ENCODE data around the gene PLXNA3. TPM values are rescaled to one million over a fixed set of nuclear protein-coding genes. Genes with fewer than 3 reads are reported as not detected.

PLXNA3 gene
- polyA plus RNA-seq, 1 of the 3 experiments (the other 2 are of a cell fraction) = 33.2 TPM

- TF ChIP-seq MXI1 (IDR thresholded peaks at IDR 0.05; ENCODE audit: low read depth, low read length) (no peak), GATA2 (CRISPR knock-in tag; IDR thresholded peaks at IDR 0.05) (no peak), RAD21 (IDR thresholded peaks at IDR 0.05; ENCODE audit: low read length) (no peak), EZH2phosphoT487 (IDR thresholded peaks at IDR 0.05; ENCODE audit: borderline replicate concordance, low read depth) (no peak), FOXJ3 (CRISPR knock-in tag; IDR thresholded peaks at IDR 0.05) (no peak)
- no peak overlapping the region for H3K27ac ChIP-seq (ENCODE audit: low read depth in 2 of 2, low read length in 1 of 2)
- H3K9me3 ChIP-seq = no peaks in the 10 kb centered on the region
- no peaks in the 10 kb centered on the region for H3K9me2 ChIP-seq
- peaks cover 30% of the 10 kb centered on the region for H3K79me2 ChIP-seq (ENCODE audit: insufficient read depth)
- CTCF ChIA-PET = interaction anchor here (1.9 kb wide), 1 partner anchor 13 kb away, joined by 4 read pairs; no protein-coding TSS in a partner anchor
- no peak overlapping the region for H3K9ac ChIP-seq
- no peak for DNase-seq
- H3K4me1 ChIP-seq (ENCODE audit: control insufficient read depth in 1 of 2, insufficient read depth in 2 of 2, low read depth in 1 of 2, low read length in 1 of 2) = peaks cover 0 to 12% of the 10 kb centered on the region in 2 experiments; a peak in 1 of 4 replicates
- no peaks in the 10 kb centered on the region for H3K27me3 ChIP-seq (ENCODE audit: insufficient read depth)
- POLR2A ChIA-PET = interaction anchor here (1.8 kb wide), 1 partner anchor 15 kb away, joined by 5 read pairs; the partner anchor contains the start of gene LAGE3
- no peak overlapping the region for H2AFZ ChIP-seq (ENCODE audit: low read depth)
- no peak overlapping the region for H3K4me2 ChIP-seq
- H4K20me1 ChIP-seq (ENCODE audit: insufficient read depth) = peaks cover 36% of the 10 kb centered on the region
- no peak overlapping the region for H3K4me3 ChIP-seq (ENCODE audit: low read depth in 2 of 2, low read length in 1 of 2)
- peaks cover 0 to 30% of the 10 kb centered on the region in 2 experiments for H3K36me3 ChIP-seq (replicated peaks in 1 of 2; ENCODE audit: control insufficient read depth in 1 of 2, insufficient read depth in 2 of 2, low read length in 1 of 2)
- WGBS (ENCODE audit: low lambda C conversion rate) = 60% methylated on average over 4 of the region's 36 CpGs
- no peaks in the 10 kb centered on the region for H3F3A ChIP-seq (replicated peaks; ENCODE audit: insufficient read depth)
Observed at GRCh38 chrX:154463611-154464220, 5.6 kb downstream of the PLXNA3 start.

DNA sequence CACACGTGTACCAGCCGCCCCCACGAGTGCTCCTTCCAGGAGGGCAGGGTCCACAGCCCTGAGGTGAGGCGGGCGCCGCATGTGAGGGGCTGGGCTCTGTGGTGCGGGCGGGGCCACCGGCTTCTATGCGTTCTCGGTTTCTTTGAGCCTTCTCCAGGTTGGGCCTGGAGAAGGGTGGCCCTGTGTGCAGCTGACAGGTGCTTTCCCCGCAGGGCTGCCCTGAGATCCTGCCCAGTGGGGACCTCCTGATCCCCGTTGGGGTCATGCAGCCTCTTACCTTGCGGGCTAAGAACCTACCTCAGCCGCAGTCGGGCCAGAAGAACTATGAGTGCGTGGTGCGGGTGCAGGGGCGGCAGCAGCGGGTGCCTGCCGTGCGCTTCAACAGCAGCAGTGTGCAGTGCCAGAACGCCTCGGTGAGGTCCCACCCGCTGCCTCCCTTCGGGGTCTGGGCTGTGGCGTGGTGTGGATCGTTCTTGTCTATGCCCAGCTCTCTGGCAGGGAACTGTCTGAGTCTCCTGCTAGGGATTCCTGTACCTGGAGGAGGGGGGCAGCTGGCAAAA lies 6.8 kb downstream of the PLXNA3 start:
- TF ChIP-seq SMC3 (IDR thresholded peaks at IDR 0.05; ENCODE audit: low read depth, low read length) (no peak), RAD21 (IDR thresholded peaks at IDR 0.05; ENCODE audit: low read length) (no peak), POLR2AphosphoS5 (IDR thresholded peaks at IDR 0.05; ENCODE audit: low read depth, low read length) (no peak), MEF2A (IDR thresholded peaks at IDR 0.05; ENCODE audit: borderline replicate concordance, low read depth) (no peak), RCOR1 (IDR thresholded peaks at IDR 0.05; ENCODE audit: low read length) (no peak), EZH2phosphoT487 (IDR thresholded peaks at IDR 0.05; ENCODE audit: borderline replicate concordance, low read depth) (no peak), EP300 (IDR thresholded peaks at IDR 0.05; ENCODE audit: borderline replicate concordance in 1 of 2, low read depth in 1 of 2, low read length in 1 of 2) (no peak), GABPA (IDR thresholded peaks at IDR 0.05; ENCODE audit: low read depth) (no peak), NFIC (IDR thresholded peaks at IDR 0.05; ENCODE audit: borderline replicate concordance) (no peak)
- no peak for DNase-seq
- Histone ChIP-seq H3K4me3 (ENCODE audit: low read depth in 2 of 2, low read length in 1 of 2) (no peak overlapping the region), H3K9ac (no peak overlapping the region), H3K79me2 (ENCODE audit: insufficient read depth) (peaks cover 18% of the 10 kb centered on the region), H4K20me1 (ENCODE audit: insufficient read depth) (peaks cover 30% of the 10 kb centered on the region), H3K27me3 (ENCODE audit: insufficient read depth) (no peaks in the 10 kb centered on the region), H3K9me3 (no peaks in the 10 kb centered on the region), H3K4me1 (ENCODE audit: control insufficient read depth in 1 of 2, insufficient read depth in 2 of 2, low read depth in 1 of 2, low read length in 1 of 2) (peaks cover 0 to 4% of the 10 kb centered on the region in 2 experiments; a peak in 1 of 4 replicates), H3K9me2 (no peaks in the 10 kb centered on the region), H3F3A (replicated peaks; ENCODE audit: insufficient read depth) (no peaks in the 10 kb centered on the region), H2AFZ (ENCODE audit: low read depth) (no peak overlapping the region), H3K36me3 (replicated peaks in 1 of 2; ENCODE audit: control insufficient read depth in 1 of 2, insufficient read depth in 2 of 2, low read length in 1 of 2) (peaks cover 0 to 33% of the 10 kb centered on the region in 2 experiments), H3K27ac (ENCODE audit: low read depth in 2 of 2, low read length in 1 of 2) (no peak overlapping the region), H3K4me2 (no peak overlapping the region)
- 46% methylated on average over 24 of the region's 28 CpGs for WGBS (ENCODE audit: low lambda C conversion rate)
- POLR2A ChIA-PET = no interaction called here
- CTCF ChIA-PET = interaction anchor here (0.9 kb wide), 1 partner anchor 18 kb away, joined by 4 read pairs; no protein-coding TSS in a partner anchor

Data from SK-N-SH (cell line).